Activated effector memory CD4-positive, alpha-beta T cell treated with Interleukin-2 at 50 U/mL for 16 hours (primary cell): ENCODE measurements around the gene UBE2S.
"Not testable (repeated sequence)": the region's sequence is repeated elsewhere in the genome, so short reads cannot be mapped to it uniquely, and the experiment has no call there.

ENCODE experiments used
- DNase-seq: peaks from one replicate; pipeline ENCODE4 v3.0.0-alpha.2; 2020

Gene UBE2S

DNA sequence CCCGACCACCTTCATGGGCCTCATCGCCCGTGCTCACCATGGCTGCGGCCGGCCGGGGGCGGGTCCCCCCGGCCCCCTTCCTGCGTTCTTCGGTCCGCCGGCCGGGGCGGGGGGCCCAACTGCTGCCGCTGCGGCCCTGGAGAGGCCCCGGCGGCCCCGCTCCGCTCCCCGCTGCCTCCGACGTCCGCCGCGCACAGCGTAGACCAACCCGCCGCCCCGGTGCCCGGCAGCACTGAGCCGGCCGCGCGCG, at the start of gene UBE2S:
UBE2S (minus strand) TSS at position 239 of the 250 bp plus-strand sequence; CDS start at position 40, 199 bp downstream.
- DNase-seq: not testable (repeated sequence)

DNA sequence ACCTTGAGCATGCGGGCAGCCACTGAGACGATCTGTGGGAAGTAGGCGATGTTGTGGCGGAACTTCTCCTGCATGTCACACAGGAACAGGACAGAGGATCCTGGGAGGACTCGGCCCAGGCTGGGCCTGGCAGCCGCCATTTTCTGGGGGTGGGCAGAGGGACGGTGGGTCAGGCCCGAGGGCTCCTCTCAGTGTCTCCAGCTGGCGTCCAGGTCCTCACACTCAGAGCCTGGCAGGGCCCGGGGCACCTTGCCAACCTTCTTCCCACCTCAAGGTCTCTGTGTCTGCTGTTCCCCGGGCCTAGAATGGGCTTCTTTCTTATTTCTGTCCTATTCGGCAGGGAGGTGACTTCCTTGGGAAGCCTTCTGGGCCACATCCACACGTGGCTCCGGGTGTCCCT, 48.8 kb upstream of the UBE2S start:
- no peak for DNase-seq

DNA sequence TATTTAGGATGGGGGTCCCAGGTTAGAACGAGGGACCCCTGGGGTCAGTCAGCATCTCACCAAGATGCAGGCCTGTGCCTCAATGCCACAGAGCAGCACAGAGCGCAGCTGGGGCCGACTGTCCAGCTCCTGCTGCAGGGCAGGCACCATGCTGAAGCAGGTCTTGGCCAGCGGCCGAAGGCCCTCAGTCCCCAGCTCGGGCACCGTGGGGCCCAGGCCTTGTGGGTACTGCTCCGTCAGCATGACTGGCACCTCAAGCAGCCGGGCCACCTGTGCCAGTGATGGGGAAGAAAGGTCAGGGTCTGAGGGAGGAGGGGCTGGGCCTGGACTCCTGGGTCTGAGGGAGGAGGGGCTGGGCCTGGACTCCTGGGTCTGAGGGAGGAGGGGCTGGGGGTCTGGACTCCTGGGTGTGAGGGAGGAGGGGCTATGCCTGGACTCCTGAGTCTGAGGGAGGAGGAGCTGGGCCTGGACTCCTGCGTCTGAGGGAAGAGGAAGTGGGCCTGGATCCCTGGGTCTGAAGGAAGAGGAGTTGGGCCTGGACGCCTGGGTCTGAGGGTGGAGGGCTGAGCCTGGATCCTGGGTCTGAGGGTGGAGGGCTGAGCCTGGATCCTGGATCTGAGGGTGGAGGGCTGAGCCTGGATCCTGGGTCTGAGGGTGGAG, 48.1 kb upstream of the UBE2S start:
- DNase-seq: no peak

DNA sequence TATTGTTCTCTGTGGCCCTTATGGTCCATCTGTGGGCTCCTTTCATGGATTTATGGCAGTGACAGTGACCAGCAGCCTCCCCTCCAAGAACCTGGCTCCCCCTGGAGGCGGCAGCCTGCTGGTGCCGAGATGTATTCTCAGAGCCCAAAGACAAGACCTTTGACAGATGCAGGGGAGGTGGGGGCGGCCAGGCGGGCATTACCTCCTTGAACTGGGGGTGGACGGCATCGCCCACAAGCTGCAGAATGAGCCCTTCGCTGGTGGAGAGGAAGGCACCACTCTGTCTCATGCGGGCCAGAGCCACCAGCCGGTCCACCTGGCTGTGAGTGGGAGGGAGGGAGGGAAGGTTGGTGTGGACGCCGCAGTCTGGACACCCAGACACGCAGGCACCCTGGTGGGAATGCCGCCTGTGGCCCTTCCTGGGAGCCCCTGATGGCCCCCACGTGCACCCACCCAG, 47.2 kb upstream of the UBE2S start:
- DNase-seq: peak; percentile 26

DNA sequence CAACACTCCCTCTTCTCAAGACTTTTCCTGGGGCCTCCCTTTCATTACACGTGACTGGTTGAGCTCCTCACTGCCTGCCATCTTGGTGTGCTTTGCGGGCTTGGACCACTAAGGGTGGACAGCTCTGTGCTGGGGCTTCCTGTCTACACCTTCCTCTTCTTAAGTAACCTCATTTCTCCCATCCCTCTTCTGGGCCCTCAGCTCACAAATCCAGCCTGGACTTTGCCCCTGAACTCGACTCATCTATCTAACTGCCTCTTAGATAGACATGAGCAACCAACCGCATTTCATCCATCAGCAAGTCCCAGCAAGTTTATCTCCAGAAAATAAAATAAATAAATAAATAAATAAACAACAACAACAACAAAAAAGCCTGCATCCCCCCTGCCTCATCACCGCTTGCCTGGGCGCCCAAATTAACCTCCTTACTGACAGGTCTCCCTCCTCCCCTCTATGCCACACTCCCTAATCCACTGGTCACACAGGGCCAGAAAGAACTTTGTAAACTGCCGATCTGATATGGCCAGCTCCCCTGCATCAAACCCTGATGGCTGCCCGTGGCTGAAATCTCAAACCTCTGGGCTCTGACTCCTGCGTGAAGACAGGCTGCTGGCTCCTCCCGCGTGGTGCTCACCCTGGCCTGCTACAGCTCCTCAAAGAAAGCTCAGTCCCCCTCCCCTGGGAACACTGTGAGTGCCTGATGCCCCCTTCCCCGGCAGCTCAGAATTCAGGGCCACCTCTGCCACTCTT, 46.1 kb upstream of the UBE2S start:
- DNase-seq: no peak

DNA sequence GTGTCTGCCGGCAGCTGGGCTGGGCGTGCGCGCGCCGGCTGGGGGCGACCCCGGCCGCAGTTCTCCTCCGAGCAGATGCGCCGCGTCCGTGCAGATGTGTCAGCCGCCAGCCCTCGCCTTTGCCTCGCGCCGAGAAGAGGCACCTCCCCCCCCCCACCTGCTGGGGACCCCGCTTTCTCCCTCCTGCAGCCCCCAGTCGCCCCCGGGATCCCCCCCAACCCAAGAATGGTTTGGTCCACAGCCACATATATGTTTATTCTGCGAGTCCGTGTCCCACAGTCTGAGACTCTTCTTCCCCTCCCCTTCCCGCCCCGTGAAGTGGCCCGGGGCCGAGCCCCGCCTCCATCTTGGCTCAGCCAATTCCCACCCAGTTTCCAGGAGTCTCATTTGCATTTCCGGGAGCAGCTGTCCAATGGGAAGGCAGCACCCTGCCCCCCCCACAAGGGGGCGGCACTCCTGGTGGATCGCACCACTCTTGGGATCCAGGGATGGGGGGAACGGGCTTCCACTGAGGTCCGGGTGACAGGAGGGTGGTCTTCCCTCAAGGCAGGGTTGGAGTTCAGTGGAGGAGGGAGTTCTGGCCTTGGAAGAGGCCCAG, 45.3 kb upstream of the UBE2S start:
- DNase-seq: no peak

DNA sequence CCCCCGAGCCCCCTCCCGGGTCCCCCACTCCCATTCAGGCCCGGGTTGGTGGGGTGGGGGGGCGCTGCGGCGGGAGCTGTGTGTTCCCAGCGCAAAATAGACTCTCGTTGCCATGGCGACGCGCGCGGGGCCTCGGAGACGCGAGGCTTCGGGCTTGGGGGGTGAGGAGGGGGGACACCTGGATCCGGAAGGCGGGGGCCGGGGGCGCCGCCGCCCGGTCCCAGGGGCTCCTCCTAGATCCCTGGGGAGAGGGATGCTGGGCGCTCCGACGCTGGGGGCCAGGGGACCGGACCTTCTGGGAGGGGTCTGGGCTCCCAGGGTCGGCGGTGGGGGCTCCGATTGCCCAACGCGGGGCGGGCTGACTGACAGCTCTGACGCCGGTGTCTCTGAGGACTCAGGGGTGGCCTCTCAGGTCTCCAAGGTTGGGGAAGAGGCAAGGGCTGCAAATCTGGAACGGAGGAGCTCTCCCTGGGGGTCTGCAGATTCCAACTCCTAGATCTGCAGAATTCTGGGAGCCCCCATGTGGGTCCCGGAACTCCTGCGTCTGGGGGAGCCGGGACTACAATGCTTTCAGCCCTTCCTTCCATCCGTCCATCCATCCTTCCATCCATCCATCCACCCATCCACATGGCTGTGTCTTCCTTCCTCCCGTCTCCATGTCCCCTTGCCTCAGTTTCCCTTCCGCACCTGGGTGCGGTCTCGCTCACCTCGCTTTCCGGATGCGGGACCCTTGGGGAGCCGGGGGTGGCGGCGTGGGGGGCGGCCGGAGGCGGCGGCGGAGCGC, 44.6 kb upstream of the UBE2S start:
- DNase-seq: no peak

DNA sequence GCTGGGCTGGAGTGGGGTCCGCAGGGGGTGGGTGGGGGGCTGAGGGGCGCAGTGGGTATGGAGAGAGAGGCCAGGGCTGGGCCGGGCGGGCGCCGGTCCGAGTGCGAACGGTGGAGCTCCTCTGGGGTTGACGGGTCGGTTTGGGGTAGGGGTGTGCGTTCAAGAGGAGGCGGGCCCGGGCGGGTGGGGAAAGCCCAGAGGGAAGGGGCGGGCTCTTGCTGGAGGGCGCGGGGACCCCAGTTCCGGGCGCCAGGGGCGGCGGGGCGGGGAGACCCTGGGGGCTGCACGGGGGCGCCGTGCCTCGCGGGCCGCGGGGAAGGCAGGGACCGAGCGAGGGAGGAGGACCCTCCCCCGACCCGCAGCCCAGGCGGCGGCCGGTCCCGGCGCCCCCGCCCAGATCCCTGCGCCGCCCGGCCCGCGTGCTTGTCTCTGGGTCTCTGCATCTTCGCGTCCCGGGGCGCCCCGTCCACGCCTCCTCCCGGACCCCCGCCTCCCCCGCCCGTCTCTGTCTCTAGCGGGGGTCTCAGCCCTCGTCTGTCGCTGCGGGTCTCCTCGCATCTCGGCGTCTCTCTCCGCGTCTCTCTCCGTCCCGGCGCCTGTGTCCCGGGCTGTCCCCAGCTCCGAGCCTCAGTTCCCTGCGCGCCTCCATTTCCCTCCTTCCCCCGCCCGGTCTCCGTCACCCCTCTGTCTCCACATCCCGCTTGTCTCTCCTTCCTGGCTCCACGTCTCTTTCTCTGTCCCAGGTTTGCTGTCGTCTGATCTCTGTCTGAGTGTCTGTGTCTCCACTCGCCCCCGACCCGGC, 43.8 kb upstream of the UBE2S start:
- DNase-seq: no peak

DNA sequence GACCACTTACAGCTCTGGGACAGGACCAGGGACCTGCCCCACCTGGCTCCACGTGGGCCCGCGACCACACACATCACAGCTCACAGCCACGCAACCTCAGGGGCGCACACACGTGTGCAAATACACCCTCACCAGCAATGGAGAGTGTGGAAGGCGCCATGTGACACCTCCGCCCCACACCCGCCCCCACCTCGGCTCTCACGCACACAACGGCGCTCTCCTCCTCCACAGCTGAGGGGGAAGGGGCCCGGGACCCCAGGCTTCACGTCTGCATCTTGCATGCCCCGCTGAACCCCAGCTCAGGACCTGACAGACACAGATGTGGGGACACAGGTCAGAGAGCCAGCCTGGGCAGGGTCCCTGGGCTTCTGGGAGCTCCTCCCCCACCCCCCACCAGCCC, 41.9 kb upstream of the UBE2S start:
- no peak for DNase-seq

DNA sequence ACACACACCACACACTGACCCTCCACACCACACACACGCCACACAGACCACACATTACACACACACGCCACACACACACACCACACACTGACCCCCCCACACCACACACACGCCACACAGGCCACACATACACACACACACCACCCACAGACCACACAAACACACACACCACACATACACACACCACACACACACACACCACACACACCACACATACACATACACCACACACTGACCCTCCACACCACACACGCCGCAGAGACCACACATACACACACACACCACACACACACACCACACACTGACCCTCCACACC, 40.5 kb upstream of the UBE2S start:
- DNase-seq: not testable (repeated sequence)

DNA sequence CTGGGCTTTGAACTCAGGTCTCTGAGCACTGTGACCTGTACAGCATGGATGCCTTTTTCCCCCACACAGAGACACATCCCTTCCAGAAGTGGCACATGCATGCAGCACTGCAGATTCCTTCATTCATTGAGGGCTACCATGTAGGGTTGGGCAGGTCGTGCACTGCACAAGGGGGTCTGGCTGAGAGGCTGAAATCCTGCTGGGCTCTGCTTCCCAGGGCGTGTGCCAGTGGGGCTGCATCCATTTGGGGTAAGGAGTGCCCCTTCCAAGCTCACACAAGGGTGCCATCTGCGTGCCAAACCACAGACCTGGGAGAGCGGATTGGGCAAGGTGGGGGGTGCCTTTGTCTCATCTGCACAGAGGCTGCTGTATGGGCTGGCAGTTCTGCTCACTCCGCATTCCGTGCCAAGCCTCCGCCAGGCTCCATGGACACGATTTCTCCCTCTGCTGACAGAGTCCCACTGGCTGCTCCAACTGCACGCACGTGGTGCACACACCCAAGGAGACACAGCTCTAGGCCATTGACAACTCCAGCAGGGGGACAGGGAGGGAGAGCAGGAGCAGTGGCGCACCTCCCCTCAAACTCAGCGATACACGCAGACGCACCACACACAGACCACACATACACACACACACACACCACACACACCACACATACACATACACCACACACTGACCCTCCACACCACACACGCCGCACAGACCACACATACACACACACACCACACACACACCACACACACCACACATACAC, 40.0 kb upstream of the UBE2S start:
- no peak for DNase-seq

DNA sequence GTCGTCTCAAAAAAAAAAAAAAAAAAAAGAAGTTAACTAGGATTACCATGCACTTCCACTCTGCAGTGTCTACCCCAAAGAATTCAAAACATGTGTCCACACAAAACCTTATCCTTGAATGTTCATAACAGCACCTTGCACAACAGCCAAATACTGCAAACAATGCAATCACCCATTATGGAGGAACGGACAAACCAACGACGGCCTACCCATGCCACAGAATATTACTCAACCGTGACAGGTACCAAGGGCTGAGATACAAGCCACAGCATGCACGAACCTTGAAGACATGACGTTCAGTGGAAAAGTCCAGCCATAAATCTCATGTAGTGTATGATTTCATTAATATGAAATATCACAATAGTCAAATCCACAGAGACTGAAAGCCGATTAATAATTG, 38.5 kb upstream of the UBE2S start:
- DNase-seq: no peak

DNA sequence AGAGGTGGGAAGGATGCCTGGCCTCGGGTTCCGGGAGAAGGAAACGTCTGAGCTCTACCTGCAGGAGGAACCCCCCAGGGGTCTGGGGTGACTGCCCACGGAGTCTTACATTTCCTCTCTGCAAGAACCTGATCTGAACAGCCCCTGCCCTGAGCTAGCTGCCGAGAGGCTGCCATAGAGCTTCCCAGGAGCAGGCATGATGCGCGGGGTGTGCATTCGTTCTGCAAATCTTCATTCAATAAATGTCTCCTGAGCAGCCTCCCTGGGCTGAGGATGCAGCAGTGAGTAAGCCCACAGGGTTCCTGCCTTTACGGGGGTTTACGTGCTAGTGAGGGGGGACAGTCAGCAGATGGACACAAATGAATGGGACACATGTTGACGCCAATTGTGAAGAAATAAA, 37.1 kb upstream of the UBE2S start:
- DNase-seq: no peak

DNA sequence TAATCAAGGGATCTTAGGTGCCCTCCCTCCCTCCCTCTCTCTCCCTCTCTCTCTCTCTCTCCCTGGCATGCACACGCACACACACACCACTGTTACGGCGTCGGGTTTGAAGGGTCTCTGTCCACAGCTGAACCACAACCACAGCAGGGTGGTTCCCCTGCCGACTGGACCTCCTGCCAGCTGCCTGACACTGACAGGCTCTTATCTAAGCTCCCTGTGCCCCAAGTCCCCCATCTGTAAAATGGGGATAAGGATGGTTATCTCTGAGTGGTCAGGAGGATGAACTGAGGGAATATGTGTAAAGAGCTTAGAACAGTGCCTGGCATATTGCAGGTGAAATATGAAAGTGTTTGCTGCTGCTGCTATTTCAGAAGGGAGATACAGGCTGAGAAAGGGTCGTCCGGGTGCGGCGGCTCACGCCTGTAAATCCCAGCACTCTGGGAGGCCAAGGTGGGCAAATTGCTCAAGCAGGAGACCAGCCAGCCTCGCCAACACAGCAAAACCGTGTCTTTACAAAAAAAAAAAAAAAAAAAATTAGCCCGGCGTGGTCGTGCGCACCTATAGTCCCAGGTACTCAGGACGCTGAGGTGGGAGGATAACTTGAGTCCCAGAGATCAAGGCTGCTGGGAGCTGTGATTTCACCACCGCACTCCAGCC, 36.4 kb upstream of the UBE2S start:
- DNase-seq: no peak

DNA sequence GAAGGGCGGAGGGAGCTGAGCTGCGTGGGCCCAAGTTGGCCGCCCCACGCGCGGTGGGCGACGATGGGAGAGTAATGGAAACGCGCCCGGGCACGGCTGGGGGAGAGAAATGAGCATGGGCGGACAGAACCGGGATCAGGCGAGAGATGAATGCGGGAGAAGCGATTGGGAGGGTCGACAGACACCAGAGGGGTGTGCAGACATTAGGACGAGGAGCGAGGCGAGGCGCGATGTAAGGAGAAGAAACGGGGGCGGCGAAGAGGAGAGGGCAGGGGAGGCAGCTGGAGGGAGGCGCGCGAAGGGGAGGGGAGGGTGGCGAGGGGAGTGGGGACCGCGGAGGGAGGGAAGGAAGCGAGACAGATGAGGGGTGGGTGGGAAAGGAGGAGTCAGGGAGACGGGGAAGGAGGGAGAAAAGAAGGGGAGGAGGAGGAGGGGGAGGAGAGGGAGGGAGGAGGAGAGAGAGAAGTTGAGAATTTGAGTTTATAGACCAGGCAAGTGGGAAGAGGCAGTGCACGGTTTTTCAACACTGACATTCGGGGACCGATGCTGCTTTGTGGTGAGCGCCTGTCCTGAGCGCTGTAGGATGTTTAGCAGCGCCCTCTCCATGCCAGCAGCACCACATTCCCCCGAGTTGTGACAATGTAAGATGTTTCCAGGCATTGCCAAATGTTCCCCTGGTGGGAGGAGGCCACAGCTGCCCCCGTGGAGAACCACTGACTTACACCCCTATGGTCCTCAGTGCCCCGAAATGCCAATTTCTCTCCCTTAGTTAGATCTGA, 35.6 kb upstream of the UBE2S start, which contains the start of gene SHISA7:
SHISA7 (minus strand) TSS at position 256 of the 779 bp plus-strand sequence. CDS start 437 bp downstream, outside the sequence.
- no peak for DNase-seq

DNA sequence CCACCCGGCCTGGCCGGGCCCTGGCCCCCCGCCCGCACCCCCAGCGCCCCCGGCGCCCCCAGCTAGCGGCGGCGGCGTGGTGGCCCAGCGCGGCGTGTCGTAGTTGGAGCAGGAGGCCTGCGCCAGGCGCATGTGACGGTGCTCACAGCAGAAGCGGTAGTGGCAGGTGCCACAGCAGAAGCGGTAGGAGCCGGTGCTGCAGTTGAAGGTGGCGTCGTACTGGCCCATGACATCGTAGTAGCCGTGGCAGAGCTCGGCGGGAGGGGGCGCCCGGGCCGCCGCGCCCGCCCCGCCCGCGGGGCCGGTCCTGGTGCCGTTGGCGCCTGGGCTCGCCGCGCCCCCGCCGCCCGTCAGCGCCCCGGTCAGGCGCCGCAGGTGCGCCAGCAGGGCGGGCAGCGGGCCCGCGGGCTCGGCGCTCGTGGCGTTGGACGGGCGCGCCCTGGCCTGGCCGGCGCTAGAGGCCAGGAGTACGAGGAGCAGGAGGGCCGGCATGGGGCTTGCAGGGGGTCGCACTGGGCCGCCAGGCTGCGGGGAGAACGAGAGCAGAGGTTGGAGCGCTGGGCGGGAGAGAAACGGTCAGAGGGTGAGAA, 34.9 kb upstream of the UBE2S start:
- no peak for DNase-seq

DNA sequence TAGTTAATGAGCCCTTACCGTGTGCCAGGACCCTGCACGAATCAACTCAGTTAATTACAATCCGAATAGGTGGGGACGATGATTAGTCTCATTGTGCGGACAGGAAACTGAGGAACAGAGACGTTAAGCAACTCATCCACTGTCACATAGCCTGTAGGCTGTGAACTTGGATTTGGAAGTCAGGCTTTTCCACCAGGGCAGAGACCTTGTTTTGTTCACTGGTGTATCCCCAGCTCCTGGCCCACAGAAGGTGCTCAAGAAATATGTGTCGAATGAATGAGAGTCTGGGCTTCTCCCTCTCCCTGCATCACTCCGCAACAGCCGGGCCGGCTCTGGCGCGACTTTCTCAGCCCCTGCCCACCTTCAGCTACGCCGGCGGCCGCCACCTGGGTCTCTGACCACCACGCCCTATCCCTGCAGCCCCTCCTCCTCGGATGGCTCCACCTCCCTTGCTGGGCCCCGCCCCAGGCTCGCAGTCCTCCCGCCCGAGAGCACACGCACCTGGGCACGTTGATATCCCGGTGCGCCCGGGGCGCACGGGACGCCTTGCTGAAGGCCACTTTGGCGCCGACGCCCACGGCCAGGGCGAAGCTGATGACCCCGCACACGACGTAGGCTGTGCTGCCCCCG, 34.2 kb upstream of the UBE2S start:
- DNase-seq: no peak

DNA sequence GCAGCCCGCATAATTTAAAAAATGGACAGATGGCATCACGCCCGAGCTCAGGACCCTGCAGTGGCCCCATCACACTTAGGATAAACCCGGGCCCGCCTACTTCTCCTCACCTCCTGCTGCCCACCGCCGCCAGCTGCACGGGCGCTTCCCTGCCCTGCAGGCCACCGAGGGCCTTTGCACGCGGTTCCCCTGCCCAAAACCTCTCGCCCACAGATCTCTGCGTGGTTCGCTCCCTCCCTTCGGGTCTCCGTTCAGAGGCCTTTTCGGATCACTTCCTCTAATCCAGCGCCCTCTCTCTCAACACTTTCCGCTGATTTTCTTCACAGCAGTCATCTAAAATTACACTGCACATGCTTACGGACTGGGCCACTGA, 33.7 kb upstream of the UBE2S start:
- DNase-seq: no peak

DNA sequence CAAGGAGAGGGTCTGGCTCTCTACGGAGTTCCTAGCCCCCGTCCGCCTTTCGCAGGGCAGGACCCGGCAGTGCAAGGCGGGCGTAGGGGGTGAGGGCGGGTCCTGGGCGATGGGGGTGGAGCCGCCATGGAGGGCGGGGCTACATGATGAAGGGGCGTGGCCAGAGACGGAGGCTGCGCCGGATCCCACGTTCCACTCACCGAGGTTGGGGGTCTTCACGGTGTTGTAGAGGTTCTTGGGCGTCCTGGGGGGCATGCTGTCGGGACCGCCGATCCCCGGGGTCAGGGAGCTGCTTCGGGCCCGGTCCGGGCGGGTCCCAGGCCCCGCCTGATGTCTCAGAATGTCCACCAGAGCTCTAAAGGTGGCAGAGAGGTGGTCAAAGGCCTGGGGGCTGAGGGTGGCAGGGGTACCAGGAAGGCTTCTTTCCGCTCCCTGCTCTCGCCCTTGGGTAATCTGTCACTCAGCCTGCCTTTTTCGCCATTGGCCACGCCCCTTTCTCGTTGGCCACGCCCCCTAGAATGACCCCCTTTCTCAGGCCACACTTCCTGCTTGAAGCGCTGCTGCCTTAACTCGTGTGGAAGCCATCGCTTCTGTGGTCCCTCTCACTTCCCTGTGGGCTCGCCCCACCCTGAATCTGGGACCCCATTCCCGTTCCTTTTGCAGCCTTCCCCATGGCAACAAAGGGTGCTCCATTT, 33.0 kb upstream of the UBE2S start:
- no peak for DNase-seq
